Loucy (cell line): ENCODE data around the gene IFT74.

Experiments used
- H2AFZ ChIP-seq: fragments of 200-600 bp; sonication (generic); 2 replicates; pipeline ENCODE4 v1.6.0; 2016; ENCODE audit warnings: antibody characterized with exemption, mild to moderate bottlenecking, low read length, moderate library complexity
- H3F3A ChIP-seq: fragments of 200-600 bp; 2 replicates; pipeline ENCODE4 v1.6.0; 2016; ENCODE audit warnings: antibody characterized with exemption, low read depth, mild to moderate bottlenecking
- H3K27me3 ChIP-seq: fragments of 200-600 bp; sonication (generic); 2 replicates; pipeline ENCODE4 v1.6.1; 2014; ENCODE audit warnings: low read length, mild to moderate bottlenecking; ENCODE audit not compliant: insufficient read depth, poor library complexity, severe bottlenecking
- H3K36me3 ChIP-seq: fragments of 200-600 bp; sonication (generic); 2 replicates; pipeline ENCODE4 v1.6.1; 2016; ENCODE audit warnings: low read length; ENCODE audit not compliant: insufficient read depth
- H3K4me1 ChIP-seq: fragments of 200-600 bp; sonication (generic); 2 replicates; pipeline ENCODE4 v1.5.1; 2014; ENCODE audit warnings: low read length, mild to moderate bottlenecking; ENCODE audit not compliant: insufficient read depth, poor library complexity, severe bottlenecking
- H3K4me2 ChIP-seq: fragments of 200-600 bp; sonication (generic); 2 replicates; pipeline ENCODE4 v1.6.0; 2014; ENCODE audit warnings: antibody characterized with exemption, low read length, low read depth, mild to moderate bottlenecking; ENCODE audit not compliant: poor library complexity, severe bottlenecking
- H3K4me3 ChIP-seq: fragments of 200-600 bp; sonication (generic); 2 replicates; pipeline ENCODE4 v1.5.1; 2014; ENCODE audit warnings: low read length, mild to moderate bottlenecking, mixed read lengths; ENCODE audit not compliant: poor library complexity, severe bottlenecking
- H3K79me2 ChIP-seq: fragments of 200-600 bp; sonication (generic); 2 replicates; pipeline ENCODE4 v1.6.1; 2014; ENCODE audit warnings: low read length; ENCODE audit not compliant: insufficient read depth
- H3K9ac ChIP-seq: fragments of 200-600 bp; sonication (generic); 2 replicates; pipeline ENCODE4 v1.6.0; 2014; ENCODE audit warnings: mild to moderate bottlenecking, low read depth, low read length, moderate library complexity; ENCODE audit not compliant: poor library complexity, severe bottlenecking
- H3K9me2 ChIP-seq: fragments of 200-600 bp; sonication (generic); replicated peaks from 2 replicates; pipeline ENCODE4 v1.6.1; 2016; ENCODE audit warnings: low read depth, low read length, mixed read lengths
- H3K9me3 ChIP-seq: fragments of 200-600 bp; sonication (generic); 2 replicates; pipeline ENCODE4 v1.6.1; 2014; ENCODE audit warnings: mild to moderate bottlenecking, antibody characterized with exemption, low read length, low read depth; ENCODE audit not compliant: insufficient read depth
- H4K20me1 ChIP-seq: fragments of 200-600 bp; sonication (generic); 2 replicates; pipeline ENCODE4 v1.6.0; 2014; ENCODE audit warnings: antibody characterized with exemption, low read length, mild to moderate bottlenecking; ENCODE audit not compliant: insufficient read depth, poor library complexity, severe bottlenecking
- EZH2phosphoT487 ChIP-seq: fragments of 200-600 bp; IDR thresholded peaks from 2 replicates; pipeline ENCODE4 v1.6.1; 2018; ENCODE audit warnings: antibody characterized with exemption, mild to moderate bottlenecking, moderate library complexity, borderline replicate concordance
- TF ChIP-seq, protein P1 (sequence below): fragments of 200-600 bp; sonication (generic); conservative IDR thresholded peaks from 2 replicates; pipeline ENCODE4 v1.5.1; 2014; ENCODE audit warnings: mild to moderate bottlenecking, antibody characterized with exemption, low read length

Gene IFT74

DNA sequence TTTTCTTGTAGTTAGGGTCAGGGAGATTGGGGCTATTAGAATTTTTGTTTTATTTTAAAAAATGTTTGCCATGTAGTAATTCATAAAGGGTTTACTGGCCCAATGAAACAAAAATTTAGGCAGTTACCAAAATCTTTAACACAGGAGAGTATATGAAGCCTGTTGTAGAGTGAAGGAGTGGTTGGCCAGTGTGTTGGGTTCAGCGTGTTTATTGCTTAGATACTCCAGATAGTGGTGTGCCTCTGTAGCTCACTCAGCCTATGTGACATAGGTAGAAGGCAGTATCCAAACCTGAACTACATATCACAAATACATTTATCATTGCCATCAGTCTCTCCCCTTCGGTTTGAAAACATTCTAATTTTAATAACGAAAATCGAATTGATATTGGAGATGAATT lies 154.0 kb downstream of the IFT74 start:
- Histone ChIP-seq H4K20me1 (no peaks in the 10 kb centered on the region), H2AFZ (no peak overlapping the region), H3K4me3 (no peak overlapping the region), H3K4me2 (no peak overlapping the region), H3K9me3 (no peaks in the 10 kb centered on the region), H3K27me3 (no peaks in the 10 kb centered on the region), H3K9ac (no peak overlapping the region), H3K9me2 (no peaks in the 10 kb centered on the region), H3K36me3 (no peaks in the 10 kb centered on the region), H3K4me1 (no peaks in the 10 kb centered on the region), H3F3A (no peaks in the 10 kb centered on the region), H3K79me2 (no peaks in the 10 kb centered on the region)
- TF ChIP-seq EZH2phosphoT487, result no peak
- TF ChIP-seq, protein P1, sequence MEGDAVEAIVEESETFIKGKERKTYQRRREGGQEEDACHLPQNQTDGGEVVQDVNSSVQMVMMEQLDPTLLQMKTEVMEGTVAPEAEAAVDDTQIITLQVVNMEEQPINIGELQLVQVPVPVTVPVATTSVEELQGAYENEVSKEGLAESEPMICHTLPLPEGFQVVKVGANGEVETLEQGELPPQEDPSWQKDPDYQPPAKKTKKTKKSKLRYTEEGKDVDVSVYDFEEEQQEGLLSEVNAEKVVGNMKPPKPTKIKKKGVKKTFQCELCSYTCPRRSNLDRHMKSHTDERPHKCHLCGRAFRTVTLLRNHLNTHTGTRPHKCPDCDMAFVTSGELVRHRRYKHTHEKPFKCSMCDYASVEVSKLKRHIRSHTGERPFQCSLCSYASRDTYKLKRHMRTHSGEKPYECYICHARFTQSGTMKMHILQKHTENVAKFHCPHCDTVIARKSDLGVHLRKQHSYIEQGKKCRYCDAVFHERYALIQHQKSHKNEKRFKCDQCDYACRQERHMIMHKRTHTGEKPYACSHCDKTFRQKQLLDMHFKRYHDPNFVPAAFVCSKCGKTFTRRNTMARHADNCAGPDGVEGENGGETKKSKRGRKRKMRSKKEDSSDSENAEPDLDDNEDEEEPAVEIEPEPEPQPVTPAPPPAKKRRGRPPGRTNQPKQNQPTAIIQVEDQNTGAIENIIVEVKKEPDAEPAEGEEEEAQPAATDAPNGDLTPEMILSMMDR, result no peak

DNA sequence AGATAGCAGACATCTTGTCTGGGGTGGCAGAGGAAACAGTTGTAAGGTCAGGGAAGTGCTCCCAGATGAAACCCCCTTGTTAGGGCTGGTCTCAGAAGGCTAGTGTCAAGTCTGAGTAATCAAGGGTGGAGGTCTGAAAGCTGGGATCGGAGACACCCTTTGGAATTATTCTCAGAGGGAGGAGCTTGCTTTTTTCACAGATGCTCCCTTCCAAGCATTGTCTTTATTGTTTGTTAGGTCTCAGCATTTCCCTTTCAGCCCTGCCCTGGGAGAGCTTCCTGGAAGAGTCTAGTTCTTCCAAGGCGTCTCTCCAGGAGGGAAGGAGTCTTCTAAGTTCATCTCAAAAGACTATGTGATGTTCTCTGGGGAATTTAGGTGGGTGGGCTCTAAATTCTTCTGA lies 156.0 kb downstream of the IFT74 start:
- Histone ChIP-seq H3K4me1 (no peaks in the 10 kb centered on the region), H3K36me3 (no peaks in the 10 kb centered on the region), H3K79me2 (no peaks in the 10 kb centered on the region), H3K9me2 (no peaks in the 10 kb centered on the region), H3K4me2 (no peak overlapping the region), H3K9ac (no peak overlapping the region), H3K4me3 (no peak overlapping the region), H3F3A (no peaks in the 10 kb centered on the region), H4K20me1 (no peaks in the 10 kb centered on the region), H3K9me3 (no peaks in the 10 kb centered on the region), H2AFZ (no peak overlapping the region), H3K27me3 (no peaks in the 10 kb centered on the region)
- no peak for TF ChIP-seq EZH2phosphoT487
- TF ChIP-seq, protein P1, result no peak
